HG02885 (cell line): Measurements from ENCODE around the gene WWTR1.

ENCODE experiments used
- ATAC-seq: cut with Tn5 transposase; IDR thresholded peaks from one replicate; pipeline ENCODE4 v1.9.1; 2021; ENCODE audit warnings: mild to moderate bottlenecking; ENCODE audit not compliant: unreplicated experiment, poor library complexity

The WWTR1 gene

GRCh38 chr3:149509526-149509925 lies 148.3 kb downstream of the WWTR1 start:
- ATAC-seq = no peak

- no peak for ATAC-seq
These were observed 150.1 kb downstream of the WWTR1 start for GRCh38 chr3:149507491-149508324.

DNA sequence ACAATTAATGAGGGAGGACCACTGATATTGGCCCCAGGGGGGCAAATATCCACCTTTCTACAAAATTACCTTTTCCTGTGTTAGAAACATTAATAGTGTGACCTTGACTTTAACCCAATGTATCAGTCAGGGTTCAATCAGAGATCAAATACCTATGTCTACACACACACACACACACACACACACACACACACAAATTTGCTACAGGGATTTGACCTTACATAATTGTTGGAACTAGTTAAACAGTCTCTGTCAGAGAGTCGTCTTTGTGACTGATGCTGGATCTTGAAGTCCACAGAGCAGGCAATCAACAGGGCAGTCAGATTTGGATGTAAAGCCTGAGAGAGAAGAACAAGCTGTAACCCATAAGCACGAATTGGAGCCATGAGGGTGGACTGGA lies 150.9 kb downstream of the WWTR1 start:
- no peak for ATAC-seq

DNA sequence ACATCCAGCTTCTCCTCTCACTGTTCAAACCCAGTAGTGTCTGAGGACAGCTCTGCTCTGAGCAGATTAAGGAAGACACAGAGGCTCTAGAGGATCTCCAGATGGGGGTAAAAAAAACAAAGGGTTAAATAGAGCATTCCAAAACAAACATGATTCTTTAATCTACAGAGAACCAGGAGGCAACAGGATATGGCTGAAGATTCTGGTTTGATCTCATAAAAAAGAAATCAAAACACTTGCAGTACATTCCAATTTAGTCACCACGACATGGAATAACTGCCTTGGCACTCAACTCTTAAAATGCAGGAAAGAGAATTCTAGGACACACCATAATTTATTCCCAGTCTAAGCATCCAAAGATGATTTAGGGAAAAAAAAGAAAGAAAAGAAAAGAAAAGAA lies 151.3 kb downstream of the WWTR1 start:
- no peak for ATAC-seq

DNA sequence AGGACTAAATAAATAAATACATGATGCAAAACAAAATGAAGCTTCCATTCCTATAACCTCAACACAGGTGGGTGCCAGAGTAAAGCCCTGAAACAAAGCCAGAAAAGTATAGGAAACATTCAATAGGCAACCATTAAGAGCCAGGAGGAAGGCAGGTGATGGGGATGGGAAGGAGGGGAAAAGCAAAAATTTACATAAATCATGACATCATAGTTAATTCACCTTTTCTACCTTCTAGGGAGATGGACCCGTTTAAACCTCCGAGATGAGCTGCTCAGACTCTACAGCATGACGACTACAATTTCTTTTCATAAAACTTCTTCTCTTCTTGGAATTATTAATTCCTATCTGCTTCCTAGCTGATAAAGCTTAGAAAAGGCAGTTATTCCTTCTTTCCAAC lies 155.4 kb downstream of the WWTR1 start:
- ATAC-seq = no peak

DNA sequence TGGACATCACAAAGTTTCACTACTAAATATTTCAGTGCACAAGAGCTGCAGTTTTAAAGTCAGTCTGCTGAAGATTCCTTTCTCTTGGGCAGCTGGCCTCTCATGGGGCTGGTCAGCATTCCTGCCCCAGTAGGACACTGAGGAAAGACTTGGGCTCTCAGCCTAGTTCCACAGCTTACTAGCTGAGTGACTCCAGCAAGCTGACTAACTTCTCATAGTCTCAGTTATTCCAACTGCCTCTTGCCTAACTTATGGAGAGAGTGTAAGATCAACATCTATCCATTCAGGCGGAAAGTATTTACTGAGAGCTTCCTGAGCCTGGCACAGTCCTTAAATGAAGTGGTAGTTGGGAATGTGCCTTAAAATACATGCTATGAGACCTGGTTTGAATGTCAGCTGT lies 156.3 kb downstream of the WWTR1 start:
- no peak for ATAC-seq

DNA sequence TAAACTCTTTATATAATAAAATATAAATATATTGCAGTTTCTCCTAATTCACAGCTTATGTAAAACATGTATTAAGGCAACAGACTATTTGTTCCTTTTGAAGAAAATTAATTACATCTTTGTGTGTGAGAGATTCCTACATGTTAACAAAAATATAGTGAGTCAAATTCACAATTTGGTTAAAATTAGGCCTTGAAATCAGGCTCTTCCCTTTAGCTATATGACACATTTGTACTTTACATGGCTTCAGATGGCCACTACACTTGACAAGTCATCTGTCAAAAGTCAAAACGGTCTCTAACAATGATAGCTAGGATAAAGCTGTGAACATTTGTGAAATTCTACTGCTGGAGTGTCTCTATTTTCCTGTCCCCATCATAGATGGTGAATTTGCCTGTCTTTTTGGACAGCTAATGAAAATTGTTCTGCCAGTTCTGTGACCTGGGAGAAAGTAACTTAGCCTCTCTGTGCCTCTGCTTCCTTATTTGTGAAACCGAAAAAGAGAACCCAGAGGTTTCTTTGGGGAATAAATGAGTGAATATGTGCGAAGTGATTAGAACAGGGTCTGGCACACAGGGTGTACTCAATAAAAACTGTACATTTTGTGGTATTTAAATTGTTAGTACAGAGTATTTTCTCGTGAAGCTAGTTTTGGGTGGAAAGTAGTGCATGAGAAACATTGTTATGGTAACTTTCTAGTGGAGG lies 159.7 kb downstream of the WWTR1 start:
- no peak for ATAC-seq

GRCh38 chr3:149496891-149497290 lies 160.9 kb downstream of the WWTR1 start:
- ATAC-seq = no peak

DNA sequence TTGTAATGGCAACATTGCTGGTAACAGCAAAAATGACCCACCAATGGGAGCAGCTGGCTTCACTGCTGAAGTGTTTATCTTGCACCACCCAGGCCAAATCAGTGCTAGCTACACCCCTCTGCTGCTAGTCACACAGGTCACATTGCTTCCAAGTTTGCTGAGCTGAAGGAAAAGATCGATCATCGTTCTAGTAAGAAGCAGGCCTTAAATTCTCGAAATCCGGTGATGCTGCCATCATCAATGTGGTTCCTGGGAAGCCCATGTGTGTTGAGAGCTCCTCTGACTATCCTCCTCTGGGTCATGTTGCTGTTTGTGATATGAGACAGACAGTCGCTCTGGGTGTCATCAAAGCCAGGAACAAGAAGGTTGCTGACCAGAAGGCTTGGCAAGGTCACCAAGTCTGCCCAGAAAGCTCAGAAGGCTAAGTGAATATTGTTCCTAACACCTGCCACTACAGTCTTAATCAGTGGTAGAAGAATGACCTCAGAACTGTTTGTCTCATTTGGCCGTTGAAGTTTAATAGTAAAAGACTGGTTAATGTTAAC lies 162.2 kb downstream of the WWTR1 start:
- ATAC-seq = no peak

DNA sequence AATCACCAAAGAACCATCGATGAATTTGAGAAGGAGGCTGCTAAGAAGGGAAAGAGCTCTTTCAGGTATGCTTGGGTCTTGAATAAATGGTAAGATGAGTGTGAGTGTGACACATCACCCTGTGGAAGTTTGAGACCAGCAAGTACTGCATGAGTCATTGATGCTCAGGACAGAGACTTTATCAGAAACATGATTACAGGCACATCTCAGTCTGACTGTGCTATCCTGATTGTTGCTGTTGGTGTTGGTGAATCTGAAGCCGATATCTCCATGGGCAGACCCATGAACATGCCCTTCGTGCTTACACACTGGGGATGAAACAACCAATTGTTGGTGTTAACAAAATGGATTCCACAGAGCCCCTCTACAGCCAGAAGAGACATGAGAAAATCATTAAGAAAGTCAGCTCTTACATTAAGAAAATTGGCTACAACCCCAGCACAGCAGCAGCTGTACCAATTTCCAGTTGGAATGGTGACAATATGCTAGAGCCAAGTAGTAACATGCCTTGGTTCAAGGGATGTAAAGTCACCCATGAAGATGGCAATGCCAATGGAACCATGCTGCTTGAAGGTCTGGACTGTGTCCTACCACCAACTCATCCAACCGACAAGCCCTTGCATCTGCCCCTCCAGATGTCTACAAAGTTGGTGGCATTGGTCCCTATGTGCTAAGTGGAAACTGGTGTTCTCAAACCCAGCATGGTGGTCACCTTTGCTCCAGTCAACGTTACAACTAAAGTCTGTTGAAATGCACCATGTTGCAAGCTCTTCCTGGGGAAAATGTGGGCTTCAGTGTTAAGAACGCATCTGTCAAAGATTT lies 162.9 kb downstream of the WWTR1 start:
- no peak for ATAC-seq

- ATAC-seq = no peak
These were observed 163.6 kb downstream of the WWTR1 start for GRCh38 chr3:149494022-149494758.

- no peak for ATAC-seq
These were observed 164.4 kb downstream of the WWTR1 start for GRCh38 chr3:149493315-149494021.

GRCh38 chr3:149490260-149490971 lies 167.4 kb downstream of the WWTR1 start:
- no peak for ATAC-seq

GRCh38 chr3:149489060-149489690 lies 168.7 kb downstream of the WWTR1 start:
- ATAC-seq = no peak

- ATAC-seq = peak; percentile 85
These were observed 170.1 kb downstream of the WWTR1 start for GRCh38 chr3:149487598-149488197.

GRCh38 chr3:149486726-149487125 lies 171.1 kb downstream of the WWTR1 start:
- ATAC-seq = no peak

DNA sequence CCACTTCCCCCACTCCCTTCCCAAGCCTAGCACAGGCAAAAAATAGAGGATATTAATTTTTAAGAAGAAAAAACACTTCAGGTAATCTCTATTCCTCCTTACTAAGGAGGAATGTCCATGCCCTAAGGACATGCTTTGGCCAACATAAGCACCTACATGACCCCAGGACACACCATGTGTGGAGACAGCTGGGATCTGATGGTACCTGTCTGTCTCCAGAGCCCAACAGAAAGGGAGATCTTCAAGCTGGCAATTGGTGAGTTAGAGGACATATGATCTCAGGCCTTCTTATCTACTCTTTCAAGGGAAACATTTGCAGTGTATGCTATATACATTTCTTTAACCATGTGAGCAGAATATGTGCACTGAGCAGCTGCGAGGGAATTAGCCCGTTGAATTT lies 176.3 kb downstream of the WWTR1 start:
- no peak for ATAC-seq

DNA sequence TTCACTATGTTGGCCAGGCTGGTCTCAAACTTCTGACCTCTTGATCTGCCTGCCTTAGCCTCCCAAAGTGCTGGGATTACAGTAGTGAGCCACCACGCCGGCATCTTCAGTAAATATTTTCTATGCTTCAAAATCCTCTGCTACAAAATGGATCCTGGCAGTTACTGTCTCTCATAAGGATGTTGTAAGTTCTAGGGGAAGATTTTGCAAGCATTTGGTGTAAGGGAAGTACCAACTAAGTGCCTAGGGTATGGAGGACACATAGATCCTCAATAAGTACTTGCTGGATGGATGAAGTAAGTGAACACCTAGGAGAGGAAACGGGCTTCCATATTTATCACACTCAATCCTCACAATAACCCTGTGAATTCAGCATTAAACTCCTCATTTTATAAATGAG lies 176.8 kb downstream of the WWTR1 start:
- no peak for ATAC-seq
